DND-41 (cell line): ENCODE data around the gene RASA2.

Experiments used
- CTCF ChIP-seq: IDR thresholded peaks from 2 replicates; pipeline ENCODE4 v1.5.1; 2012; ENCODE audit warnings: borderline replicate concordance, low read length, moderate library complexity, mild to moderate bottlenecking; ENCODE audit not compliant: poor library complexity, severe bottlenecking; ENCODE audit errors: extremely low read depth
- EZH2 ChIP-seq: IDR thresholded peaks from 3 replicates; pipeline ENCODE4 v1.6.1; 2012; ENCODE audit warnings: borderline replicate concordance, low read depth, mild to moderate bottlenecking, moderate library complexity, low read length, inconsistent platforms; ENCODE audit not compliant: severe bottlenecking

GRCh38 chr3:141465221-141465620 is 21.6 kb upstream of the RASA2 start:
- TF ChIP-seq CTCF (no peak), EZH2 (no peak)
